ENCODE results near the gene MBNL2.

MBNL2 gene

GRCh38 chr13:97431171-97431764 is 209.1 kb downstream of the MBNL2 start:
- DNase-seq, result no peak

DNA sequence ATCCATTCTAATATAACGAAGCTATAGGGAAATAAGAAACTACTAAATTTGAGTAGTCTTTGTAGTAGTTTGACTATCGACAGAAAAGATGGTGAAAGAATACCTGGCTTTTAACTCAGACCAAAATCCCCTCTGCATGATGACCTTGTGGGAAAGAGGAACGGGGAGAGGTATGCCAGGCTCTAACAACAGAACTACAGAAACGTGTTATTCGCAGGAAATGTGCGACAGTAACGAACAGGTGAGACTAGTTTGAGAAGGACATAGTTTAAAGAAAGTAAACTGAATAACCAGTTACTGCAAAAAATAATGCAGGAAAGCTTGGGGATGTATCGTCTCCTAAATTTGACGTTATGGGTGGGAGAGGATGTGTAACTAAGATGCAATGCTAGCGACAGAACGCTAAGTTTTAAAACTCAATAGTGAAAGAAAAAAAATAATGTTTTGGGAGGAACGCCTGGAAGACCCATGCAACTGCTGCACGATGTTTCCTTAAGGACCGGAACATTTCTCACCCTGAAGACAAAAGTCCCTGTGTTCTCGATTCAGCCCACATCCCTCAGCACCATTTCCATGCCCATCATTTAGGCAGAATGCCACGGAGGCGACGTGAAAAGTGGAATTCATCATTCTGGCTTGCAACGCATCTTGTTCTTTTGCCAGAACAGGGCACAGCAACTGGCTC is 210.2 kb downstream of the MBNL2 start:
- DNase-seq, result no peak

GRCh38 chr13:97432917-97433726 is 211.0 kb downstream of the MBNL2 start:
- DNase-seq, result peak; percentile 100

DNA sequence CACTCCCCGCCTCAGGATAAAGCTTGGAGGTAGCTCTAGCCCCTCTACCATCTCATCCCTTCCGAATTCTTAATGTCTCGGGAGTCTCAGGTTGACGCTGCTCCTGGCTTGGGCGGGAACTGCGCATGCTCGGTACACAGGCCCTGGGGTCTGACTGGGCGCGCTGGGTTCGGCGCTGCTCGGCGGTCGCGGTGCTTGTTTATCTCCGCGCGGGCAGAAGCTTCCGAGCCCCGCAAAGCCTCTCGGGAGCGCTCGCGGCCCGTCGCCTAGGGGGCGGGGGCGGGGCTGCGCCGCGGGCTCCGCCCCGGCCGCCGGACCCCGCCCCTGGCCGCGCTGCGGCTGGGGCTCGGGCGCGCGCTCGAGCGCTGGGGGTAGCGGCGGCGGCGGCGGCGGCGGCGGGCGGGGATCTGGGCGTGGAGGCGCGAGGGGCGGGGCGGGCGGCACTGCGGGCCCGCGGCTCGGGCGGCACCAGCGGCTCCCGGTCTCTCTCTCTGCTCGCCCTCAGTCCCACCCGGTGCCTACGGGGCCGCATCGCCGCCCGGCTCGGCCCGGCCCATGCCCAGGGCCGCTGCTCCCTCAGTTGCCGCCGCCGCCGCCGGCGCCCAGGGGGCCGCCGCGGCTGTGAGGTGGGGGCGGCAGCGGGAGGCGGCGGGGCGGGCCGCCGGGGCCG is 211.7 kb downstream of the MBNL2 start, which contains the start of gene RAP2A:
Gene RAP2A, plus strand, starts transcription at position 443 of the 670 bp plus-strand sequence. CDS start 302 bp downstream, outside the sequence.
- DNase-seq, result peak; percentile 93

DNA sequence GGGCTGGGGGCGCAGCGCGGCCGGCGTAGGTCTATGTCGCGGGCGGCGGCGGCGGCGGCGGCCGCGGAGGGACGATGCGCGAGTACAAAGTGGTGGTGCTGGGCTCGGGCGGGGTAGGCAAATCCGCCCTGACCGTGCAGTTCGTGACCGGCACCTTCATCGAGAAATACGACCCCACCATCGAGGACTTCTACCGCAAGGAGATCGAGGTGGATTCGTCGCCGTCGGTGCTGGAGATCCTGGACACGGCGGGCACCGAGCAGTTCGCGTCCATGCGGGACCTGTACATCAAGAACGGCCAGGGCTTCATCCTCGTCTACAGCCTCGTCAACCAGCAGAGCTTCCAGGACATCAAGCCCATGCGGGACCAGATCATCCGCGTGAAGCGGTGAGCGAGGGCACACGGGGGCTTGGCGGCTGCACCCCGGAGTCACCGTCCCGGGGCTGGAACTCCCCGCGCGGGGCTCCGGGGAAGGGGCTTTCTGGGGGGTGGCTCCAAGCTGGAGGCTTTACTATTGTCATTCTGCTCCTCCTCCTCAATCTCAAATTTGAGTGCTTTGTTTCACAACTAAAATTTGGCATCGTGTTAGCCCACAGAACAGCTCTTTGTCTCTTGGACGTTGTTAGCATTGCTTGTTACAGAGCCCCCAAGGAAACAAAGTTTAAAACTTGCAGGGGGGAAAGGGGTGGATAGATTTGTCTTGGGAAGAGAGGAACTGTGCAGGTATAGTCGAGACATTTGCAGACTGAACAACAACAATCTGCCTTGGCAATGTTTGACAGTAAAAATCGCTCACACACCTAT is 212.5 kb downstream of the MBNL2 start:
- DNase-seq, result peak; percentile 55

- DNase-seq, result peak; percentile 9
Observed at GRCh38 chr13:97435323-97435722, 213.2 kb downstream of the MBNL2 start.

- DNase-seq, result peak; percentile 15
Observed at GRCh38 chr13:97435794-97436193, 213.7 kb downstream of the MBNL2 start.

DNA sequence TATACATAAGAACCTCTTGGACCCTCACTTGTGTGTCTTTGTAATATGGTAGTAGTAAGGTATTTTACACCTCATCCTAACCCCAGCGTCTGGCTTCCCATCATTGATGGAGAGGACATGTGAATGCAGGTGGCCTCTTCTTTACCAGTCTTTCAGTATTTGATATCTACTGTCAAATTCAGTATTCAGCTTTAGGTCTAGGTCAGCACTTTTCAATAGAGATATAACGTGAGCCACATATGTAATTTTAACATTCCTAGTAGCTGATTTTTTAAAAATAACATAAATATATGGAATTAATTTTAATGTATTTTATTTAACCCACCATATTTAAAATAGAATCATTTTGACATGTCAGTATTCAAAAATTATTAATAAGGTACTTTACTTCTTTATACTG is 214.7 kb downstream of the MBNL2 start:
- DNase-seq, result no peak

DNA sequence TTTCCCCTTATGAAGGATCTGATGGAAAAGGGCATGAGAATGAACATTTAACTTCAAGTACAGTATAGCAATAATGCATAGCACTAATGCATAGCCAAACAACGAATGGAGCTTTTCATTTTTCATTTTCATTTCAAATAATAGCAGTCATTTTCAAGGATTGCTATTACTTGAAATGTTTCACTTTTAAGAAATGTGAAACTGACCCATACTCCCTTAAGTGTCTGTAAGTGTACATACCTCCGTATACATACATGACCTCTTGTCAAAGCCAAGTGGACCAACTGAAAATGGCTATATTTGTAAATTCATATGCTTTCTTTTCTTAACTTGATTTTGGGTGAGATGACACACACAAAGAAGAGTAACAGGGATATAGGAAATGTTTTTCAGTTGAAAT is 215.6 kb downstream of the MBNL2 start:
- DNase-seq, result no peak

DNA sequence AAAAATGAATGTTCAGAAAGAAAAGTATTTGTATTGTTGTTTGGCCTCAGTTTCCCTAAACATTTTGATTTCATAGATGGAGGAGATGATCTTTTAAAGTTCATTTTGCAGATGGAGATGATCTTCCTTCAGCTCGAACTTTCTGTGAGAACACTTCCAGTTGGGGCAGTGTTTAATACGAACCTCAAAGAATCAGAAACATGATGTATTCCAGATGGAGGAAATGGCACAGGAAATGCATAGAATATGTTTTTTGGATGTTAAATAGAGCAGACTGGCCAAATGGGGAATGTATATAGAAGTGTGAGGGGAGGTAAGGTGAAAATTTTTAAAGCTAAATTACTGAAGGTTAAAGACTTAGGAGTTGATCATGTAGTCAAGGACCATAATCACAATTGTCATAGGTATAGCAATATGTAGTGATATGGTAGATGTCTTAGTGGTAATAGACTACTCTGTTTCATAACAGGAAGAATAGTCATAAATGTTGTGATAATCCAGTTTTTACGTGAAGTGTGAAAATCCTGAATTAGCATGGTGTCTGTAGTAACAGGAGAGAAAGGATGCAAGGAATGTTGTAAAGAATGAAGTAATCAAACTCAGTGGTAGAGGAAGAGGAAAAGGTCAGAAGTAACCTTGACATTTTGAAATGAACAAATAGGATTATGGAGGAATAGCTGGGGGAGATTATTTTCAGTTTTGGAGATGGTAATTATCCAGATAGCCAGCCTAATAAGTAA is 216.9 kb downstream of the MBNL2 start:
- DNase-seq, result no peak

DNA sequence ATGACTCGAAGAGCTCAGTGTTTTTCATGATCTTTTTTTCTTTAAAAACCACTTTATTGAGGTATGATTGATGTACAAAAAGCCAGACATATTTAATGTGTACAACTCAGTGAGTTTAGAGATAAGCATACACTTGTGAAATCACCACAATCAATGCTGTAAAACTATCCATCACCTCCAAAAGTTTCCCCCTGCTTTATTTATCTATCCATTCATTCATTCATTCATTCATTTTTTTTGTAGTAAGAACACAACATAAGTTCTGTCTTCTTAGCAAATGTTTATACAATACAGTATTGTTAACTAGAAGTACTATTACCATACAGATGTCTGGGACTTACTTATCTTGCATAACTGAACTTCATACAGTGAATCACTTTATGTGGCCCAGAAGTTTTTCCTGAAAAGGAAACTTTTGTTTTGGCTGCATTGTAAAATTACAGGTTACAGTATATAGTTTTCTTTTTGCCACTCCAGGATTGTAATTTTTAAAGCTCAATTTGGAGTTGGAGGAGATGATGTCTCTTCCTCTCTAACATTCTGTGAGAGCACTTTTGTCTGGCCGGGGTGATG is 218.6 kb downstream of the MBNL2 start:
- DNase-seq, result no peak

- no peak for DNase-seq
Observed at GRCh38 chr13:97441368-97441767, 219.2 kb downstream of the MBNL2 start.

All from CD4-positive, alpha-beta T cell treated with Interleukin-12 subunit alpha and Interleukin-12 subunit beta, for 1 hour (primary cell).